T-helper 22 cell (primary cell): Measurements from ENCODE around the gene ADD1.
"Not testable (repeated sequence)": the region's sequence is repeated elsewhere in the genome, so short reads cannot be mapped to it uniquely, and the experiment has no call there.

Source experiments
- DNase-seq: peaks from one replicate; pipeline ENCODE4 v3.0.0-alpha.2; 2020; ENCODE audit warnings: low read depth

Gene ADD1

DNA sequence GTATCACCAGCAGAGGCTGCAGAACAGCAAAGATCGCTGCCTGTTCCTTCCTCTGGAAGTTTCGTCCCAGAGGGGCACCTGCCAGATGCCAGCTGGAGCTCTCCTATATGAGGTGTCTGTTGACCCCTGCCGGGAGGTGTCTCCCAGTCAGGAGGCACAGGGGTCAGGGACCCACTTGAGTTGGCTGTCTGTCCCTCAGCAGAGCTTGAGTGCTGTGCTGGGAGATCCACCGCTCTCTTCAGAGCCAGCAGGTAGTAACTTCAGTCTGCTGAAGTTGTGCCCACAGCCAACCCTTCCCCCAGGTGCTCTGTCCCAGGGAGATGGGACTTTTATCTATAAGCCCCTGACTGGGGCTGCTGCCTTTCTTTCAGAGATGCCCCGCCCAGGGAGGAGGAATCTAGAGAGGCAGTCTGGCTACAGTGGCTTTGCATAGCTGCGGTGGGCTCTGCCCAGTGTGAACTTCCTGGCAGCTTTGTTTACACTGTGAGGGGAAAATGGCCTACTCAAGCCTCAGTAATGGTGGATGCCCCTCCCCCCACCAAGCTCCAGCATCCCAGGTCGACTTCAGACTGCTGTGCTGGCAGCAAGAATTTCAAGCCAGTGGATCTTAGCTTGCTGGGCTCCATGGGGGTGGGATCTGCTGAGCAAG is 78.9 kb downstream of the ADD1 start:
- DNase-seq = not testable (repeated sequence)

DNA sequence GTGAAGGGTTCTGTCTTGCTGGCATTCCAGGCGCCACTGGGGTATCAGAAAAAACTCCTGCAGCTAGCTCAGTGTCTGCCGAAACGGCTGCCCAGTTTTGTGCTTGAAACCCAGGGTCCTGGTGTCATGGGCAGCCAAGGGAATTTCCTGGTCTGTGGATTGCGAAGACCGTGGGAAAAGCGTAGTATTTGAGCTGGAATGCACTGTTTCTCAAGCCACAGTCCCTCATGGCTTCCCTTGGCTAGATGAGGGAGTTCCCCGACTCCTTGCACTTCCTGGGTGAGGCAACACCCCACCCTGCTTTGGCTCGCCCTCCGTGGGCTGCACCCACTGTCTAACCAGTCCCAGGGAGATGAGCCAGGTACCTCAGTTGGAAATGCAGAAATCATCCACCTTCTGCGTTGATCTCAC is 79.5 kb downstream of the ADD1 start:
- no peak for DNase-seq

GRCh38 chr4:2923668-2924173 is 80.1 kb downstream of the ADD1 start:
- no peak for DNase-seq

GRCh38 chr4:2924286-2924685 is 80.6 kb downstream of the ADD1 start:
- DNase-seq = no peak

DNA sequence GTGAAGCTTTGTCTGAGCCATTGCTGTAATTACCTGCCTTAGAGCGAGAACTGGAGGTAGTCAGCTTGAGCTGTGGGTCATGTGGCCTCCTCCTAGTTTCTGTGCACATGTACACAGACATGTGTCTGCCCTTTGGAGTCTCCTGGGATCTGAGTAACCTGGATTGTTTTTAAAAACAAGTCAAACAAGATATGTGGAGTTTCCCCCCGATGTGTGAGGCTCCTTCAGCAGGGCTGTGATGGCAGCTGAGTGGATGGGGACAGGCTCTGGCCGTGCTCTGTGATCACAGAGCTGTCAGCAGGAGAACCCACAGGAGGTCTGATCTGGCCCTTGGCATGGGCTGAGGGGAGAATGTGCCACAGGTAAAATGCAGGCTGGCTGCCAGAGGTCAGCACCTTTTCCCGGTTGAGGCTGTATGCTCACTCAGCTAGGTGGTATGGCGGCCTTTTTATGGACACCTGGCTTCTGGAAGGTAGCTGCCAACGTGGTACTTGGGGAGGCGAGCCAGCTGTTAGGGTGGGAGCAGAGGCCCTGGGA is 81.2 kb downstream of the ADD1 start:
- no peak for DNase-seq

GRCh38 chr4:2925496-2925895 is 81.9 kb downstream of the ADD1 start:
- no peak for DNase-seq

DNA sequence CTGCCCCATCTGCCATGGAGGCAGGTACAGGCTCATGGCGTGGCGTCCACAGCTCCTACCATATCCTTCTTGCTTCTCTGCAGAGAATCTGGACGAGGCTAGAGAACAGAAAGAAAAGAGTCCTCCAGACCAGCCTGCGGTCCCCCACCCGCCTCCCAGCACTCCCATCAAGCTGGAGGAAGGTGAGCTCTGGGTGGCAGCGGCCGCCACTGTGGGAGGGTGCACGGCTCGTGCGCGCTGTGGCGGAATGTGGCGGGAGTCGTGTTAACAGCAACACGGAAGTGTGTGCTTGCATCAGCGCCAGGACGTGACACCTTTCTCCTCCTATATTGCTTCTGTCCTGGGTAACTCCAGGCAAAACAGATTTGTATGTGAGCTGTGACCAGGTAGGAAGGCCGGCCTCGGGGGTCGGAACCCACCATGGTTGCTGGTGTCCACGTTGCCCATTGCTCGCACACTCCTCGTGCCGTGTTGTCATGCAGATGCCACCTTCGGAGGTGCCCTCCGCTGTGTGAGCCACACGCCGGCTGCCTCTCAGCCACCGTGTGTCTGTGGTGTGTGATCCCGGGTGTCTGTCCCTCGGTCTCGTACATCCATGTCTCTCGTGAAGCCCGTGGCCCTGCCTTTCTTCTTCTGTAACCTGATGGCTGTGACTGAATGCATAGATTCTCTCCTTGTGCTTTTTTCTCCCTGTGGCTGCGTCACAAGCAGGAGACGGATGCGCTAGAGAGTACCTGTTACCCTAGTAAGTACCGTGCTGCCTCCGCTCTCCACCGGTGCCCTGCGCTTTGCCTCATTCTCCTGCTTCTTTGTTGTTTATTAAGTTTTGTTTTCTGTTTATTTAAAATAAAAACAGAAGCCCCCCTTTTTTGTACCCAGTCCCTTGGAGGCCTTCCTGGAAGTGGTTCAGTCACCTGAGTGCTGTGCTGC is 82.6 kb downstream of the ADD1 start:
- DNase-seq = no peak

- no peak for DNase-seq
Measured at GRCh38 chr4:2927016-2927695, 83.5 kb downstream of the ADD1 start.

GRCh38 chr4:2927696-2928075 is 84.0 kb downstream of the ADD1 start:
- no peak for DNase-seq

DNA sequence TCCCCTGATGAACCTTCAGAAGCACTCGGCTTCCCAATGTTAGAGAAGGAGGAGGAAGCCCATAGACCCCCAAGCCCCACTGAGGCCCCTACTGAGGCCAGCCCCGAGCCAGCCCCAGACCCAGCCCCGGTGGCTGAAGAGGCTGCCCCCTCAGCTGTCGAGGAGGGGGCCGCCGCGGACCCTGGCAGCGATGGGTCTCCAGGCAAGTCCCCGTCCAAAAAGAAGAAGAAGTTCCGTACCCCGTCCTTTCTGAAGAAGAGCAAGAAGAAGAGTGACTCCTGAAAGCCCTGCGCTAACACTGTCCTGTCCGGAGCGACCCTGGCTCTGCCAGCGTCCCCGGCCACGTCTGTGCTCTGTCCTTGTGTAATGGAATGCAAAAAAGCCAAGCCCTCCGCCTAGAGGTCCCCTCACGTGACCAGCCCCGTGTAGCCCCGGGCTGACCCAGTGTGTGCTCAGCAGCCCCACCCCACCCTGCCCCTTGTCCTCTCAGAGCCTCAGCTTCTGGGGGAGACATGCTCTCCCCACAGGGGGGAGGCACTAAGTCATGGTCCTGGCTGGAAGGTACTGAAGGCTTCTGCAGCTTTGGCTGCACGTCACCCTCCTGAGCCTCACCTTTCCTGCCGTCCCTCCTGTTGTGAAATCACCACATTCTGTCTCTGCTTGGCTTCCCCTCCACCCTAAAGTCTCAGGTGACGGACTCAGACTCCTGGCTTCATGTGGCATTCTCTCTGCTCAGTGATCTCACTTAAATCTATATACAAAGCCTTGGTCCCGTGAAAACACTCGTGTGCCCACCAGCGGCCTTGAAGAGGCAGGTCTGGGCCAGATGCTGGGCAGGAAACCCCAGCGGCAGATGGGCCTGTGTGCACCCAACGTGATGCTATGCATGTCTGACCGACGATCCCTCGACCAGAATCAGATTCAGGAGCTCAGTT is 84.9 kb downstream of the ADD1 start:
- DNase-seq = no peak

- DNase-seq = no peak
Measured at GRCh38 chr4:2929469-2929868, 85.8 kb downstream of the ADD1 start.

GRCh38 chr4:2930135-2930757 is 86.6 kb downstream of the ADD1 start:
- no peak for DNase-seq

- DNase-seq = no peak
Measured at GRCh38 chr4:2930758-2931511, 87.3 kb downstream of the ADD1 start.

DNA sequence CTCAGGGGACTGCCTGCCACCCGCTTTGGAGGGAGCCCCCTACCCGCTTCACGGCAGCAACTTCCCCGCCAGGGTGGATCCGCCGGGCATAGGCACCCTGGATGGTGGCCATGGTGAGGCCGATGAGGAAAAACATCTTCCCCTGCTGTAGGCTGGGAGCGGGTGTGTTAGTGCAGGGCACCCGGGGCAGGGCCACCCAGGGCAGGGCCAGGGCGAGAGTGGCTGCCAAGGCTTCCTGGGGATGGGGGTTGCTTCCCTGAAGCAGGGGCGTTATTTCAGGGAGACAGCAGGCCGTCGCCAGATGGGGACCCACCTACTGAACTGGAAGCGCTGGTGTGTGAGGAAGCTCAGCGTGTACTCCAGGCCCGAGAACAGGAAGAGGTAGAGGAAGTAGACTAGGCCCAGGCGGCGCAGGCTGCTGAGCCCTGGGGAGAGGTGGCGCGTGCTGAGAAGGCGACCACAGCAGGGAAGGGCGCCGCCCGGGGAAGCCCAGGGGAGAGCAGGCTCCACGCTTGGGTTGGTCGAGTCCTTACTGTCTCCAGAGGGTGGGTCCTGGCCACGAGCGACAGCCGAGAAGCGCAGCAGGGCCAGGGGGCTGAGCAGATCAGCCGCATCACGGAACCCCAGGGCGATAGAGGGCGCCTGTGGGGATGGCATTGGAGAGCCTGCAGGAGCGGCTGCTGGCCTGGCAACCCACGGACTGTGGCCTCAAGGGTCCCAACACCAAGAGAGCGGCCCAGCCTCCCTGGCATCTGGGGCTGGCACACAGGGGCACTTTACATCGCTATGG is 88.1 kb downstream of the ADD1 start:
- peak; percentile 51 for DNase-seq

GRCh38 chr4:2932321-2932950 is 88.8 kb downstream of the ADD1 start:
- no peak for DNase-seq

DNA sequence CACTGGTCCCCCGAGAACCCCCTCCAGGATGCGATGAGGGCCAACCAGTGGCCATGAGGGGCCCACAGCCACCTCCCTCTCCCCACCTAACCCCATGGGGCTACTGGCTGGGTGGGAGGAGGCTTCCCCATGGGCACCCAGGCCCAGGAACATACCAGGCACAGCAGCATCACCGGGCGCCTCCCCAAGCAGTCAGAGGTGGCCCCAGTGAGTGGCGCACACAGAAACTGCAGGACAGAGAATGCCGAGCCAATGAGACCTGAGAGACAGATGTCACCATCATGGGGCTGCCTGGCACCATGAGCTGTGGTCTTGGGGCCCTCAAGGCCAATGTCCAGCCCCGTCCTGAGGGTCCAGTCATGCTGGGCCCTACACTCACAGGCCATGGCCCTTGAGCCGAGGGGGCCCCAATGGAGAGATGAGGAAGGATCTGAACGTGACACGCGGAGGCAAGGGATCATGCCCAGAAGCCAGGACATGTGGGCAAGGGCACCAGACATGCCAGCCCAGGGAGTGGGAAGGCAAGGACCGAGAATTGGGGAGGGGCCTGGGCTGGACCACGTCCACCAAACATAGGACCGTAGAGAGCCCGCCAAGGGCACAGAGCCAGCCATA is 89.4 kb downstream of the ADD1 start:
- no peak for DNase-seq

GRCh38 chr4:2933566-2934076 is 90.0 kb downstream of the ADD1 start:
- DNase-seq = no peak
